Activated naive CD8-positive, alpha-beta T cell (primary cell): Measurements from ENCODE around the gene KDM3B.
"Not testable (repeated sequence)": the region's sequence is repeated elsewhere in the genome, so short reads cannot be mapped to it uniquely, and the experiment has no call there.

Experiments
- H3K27ac Mint-ChIP-seq: one replicate; pipeline ENCODE4 v1.8.0; 2021; ENCODE audit warnings: mixed read lengths
- H3K27me3 Mint-ChIP-seq: one replicate; pipeline ENCODE4 v1.8.0; 2021; ENCODE audit warnings: mixed read lengths
- H3K36me3 Mint-ChIP-seq: one replicate; pipeline ENCODE4 v1.8.0; 2021; ENCODE audit warnings: mixed read lengths
- H3K4me1 Mint-ChIP-seq: one replicate; pipeline ENCODE4 v1.8.0; 2021; ENCODE audit warnings: low read depth, mixed read lengths
- H3K4me3 Mint-ChIP-seq: one replicate; pipeline ENCODE4 v1.8.0; 2021; ENCODE audit warnings: mild to moderate bottlenecking, mixed read lengths
- H3K9me3 Mint-ChIP-seq: one replicate; pipeline ENCODE4 v1.8.0; 2021; ENCODE audit warnings: low read depth, mixed read lengths

KDM3B gene

DNA sequence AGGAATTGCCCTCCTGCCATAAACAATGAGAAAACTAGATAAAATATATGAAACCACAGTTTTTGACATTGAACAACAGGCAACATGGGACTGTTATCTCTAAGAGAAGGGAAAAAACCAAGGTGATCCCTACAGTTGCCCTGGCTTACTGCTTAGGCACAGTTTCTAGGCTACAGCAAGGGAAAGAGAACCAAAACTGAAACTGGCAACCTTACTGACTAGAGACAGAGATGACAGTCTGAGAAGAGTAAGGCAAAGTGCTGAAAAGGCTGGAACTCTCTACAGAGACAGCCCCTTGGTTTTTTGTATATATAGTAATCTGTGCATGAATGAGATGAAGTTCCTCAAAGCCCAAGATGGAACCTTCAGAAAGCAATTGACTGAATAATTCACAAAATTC is 50.2 kb downstream of the KDM3B start:
- H3K9me3 Mint-ChIP-seq, result no peaks in the 10 kb centered on the region
- H3K27me3 Mint-ChIP-seq, result no peaks in the 10 kb centered on the region
- no peak overlapping the region for H3K4me3 Mint-ChIP-seq
- no peak overlapping the region for H3K27ac Mint-ChIP-seq
- H3K36me3 Mint-ChIP-seq, result peaks cover 10% of the 10 kb centered on the region
- no peaks in the 10 kb centered on the region for H3K4me1 Mint-ChIP-seq

DNA sequence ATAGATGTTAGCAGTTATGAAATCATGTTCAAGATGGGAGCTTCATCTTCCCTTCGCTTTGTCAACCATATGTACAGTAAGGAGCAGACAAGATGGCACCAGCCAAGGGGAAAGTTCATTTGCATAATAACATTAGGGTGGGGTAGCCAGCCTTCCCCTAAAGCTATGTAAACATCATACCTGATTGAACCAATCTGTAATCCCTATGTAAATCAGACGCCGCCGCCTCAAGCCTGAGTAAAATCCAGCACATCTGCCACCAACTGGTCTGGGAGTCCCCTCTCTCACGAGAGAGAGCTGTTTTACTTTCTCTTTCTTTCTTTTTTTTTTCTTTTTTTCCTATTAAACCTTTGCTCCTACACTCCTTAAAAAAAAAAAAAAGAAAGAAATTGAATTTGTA is 55.5 kb downstream of the KDM3B start:
- no peak overlapping the region for H3K4me3 Mint-ChIP-seq

DNA sequence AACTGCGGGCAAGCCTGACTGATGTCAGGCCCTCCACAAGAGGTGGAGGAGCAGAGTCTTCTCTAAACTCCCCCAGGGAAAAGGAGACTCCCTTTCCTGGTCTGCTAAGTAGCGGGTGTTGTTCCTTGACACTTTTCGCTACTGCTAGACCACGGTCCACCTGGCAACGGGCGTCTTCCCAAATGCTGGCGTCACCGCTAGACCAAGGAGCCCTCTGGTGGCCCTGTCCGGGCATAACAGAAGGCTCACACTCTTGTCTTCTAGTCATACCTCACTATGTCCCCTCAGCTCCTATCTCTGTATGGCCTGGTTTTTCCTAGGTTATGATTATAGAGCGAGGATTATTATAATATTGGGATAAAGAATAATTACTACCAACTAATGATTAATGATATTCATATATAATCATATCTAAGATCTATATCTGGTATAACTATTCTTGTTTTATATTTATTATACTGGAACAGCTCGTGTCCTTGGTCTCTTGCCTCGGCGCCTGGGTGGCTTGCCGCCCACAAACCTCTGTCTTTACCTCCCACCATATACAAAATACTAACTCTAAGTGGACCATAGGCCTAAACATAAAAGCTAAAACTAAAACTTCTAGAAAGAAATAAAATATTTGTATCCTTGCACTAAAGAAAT is 58.6 kb downstream of the KDM3B start:
- peaks cover 12% of the 10 kb centered on the region for H3K36me3 Mint-ChIP-seq
- H3K27ac Mint-ChIP-seq, H3K27me3 Mint-ChIP-seq, H3K4me3 Mint-ChIP-seq, H3K4me1 Mint-ChIP-seq, H3K9me3 Mint-ChIP-seq: not testable (repeated sequence)

More for the DNA sequence above, 55.5 kb downstream of the KDM3B start:
- Mint-ChIP-seq H3K9me3 (no peaks in the 10 kb centered on the region), H3K27ac (peak overlapping the region; percentile 7), H3K36me3 (peaks cover 12% of the 10 kb centered on the region), H3K27me3 (no peaks in the 10 kb centered on the region), H3K4me1 (no peaks in the 10 kb centered on the region)

DNA sequence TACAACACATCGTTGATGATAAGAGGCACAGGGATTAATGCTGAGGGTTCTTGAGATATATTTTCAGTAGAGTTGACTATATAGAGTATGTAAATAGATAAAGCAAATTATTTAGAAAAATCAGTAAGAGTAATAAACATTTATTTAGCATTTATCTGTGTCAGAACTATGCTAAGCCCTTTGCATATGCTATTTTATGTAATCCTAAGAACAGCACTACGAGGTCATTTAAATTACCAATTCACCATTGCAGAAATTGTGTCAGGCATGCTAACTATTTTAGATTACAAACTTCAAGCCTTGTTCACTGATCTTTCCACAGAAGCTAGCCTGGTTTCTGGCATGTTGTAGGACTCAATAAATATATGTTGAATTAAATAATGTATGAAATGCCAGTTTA is 66.0 kb downstream of the KDM3B start:
- Mint-ChIP-seq H3K4me1 (no peaks in the 10 kb centered on the region), H3K4me3 (no peak overlapping the region), H3K27me3 (no peaks in the 10 kb centered on the region), H3K36me3 (peaks cover 9% of the 10 kb centered on the region), H3K9me3 (no peaks in the 10 kb centered on the region), H3K27ac (no peak overlapping the region)

DNA sequence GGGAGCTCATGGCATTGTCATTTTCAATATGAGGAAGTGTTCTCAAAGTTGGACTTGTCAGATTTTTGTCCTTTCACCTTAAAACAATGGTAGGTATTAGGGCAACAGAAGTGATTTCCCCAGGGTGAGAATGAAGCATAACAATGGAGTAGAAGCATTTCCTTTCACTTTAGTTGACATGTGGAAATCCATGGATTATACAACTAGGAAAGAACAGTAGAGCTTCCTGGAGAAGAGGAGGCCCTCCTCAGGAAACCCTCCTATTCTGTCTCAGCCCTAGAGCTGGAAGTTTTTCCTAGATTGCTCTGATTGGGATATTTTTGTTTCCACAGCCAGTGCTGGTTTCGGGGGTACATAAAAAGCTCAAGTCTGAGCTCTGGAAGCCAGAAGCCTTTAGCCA is 72.6 kb downstream of the KDM3B start:
- Mint-ChIP-seq H3K4me1 (no peaks in the 10 kb centered on the region), H3K4me3 (no peak overlapping the region), H3K27ac (no peak overlapping the region), H3K27me3 (no peaks in the 10 kb centered on the region), H3K36me3 (peaks cover 16% of the 10 kb centered on the region), H3K9me3 (no peaks in the 10 kb centered on the region)

DNA sequence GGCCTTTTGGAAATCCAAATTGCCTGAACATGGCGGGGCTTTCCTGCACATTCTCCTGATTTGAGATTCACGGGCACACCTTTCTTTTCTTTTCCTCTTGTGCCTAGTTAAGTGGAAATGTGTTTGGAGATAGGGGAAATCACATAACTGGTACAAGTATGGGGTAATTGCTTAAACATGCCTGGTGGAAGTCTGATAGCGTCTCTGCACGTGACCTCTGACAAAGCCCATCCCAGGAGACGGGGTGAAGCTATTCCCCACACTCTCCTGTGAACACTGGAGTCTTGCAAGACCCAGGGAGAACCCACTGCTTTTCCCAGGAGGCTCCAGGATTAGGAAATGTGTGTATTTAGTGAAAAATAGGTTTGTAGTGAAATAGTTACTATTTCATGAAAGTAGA is 83.5 kb downstream of the KDM3B start:
- peaks cover 5% of the 10 kb centered on the region for H3K36me3 Mint-ChIP-seq
- H3K27me3 Mint-ChIP-seq, result no peaks in the 10 kb centered on the region
- peaks cover 14% of the 10 kb centered on the region for H3K4me1 Mint-ChIP-seq
- H3K4me3 Mint-ChIP-seq, result no peak overlapping the region
- no peak overlapping the region for H3K27ac Mint-ChIP-seq
- H3K9me3 Mint-ChIP-seq, result no peaks in the 10 kb centered on the region

DNA sequence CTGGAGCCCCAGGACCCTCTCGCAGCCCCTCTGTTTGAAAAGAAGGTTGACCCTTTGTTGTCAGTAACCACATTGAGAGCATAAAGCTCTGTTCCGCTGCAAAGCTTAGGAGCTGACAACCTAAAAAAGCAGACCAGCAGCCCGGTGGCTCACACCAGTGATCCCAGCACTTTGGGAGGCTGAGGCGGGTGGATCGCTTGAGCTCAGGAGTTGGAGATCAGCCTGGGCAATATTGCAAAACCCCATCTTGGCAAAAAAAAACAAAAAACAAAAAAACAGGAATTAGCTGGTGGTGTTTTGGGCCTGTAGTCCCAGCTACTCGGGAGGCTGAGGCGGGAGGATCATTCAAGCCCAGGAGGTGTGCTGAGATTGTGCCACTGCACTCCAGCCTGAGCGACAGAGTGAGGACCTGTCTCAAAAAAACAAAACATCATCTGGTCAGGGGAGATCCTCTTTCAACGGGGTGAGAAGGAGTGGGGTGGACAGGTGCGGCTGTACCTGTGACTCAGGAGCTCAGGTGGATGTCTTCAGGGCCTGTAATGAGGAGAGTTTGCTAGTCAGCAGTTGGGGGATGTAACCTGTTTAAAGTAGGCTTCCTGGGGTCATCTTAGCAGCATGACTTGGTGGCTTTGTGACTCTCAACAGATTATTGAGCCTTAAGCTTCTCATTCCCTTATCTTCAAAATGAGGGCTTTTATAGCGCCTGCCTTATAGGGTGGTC is 85.7 kb downstream of the KDM3B start:
- Mint-ChIP-seq H3K4me3 (peak overlapping the region; percentile 85), H3K27ac (no peak overlapping the region), H3K27me3 (no peaks in the 10 kb centered on the region)

DNA sequence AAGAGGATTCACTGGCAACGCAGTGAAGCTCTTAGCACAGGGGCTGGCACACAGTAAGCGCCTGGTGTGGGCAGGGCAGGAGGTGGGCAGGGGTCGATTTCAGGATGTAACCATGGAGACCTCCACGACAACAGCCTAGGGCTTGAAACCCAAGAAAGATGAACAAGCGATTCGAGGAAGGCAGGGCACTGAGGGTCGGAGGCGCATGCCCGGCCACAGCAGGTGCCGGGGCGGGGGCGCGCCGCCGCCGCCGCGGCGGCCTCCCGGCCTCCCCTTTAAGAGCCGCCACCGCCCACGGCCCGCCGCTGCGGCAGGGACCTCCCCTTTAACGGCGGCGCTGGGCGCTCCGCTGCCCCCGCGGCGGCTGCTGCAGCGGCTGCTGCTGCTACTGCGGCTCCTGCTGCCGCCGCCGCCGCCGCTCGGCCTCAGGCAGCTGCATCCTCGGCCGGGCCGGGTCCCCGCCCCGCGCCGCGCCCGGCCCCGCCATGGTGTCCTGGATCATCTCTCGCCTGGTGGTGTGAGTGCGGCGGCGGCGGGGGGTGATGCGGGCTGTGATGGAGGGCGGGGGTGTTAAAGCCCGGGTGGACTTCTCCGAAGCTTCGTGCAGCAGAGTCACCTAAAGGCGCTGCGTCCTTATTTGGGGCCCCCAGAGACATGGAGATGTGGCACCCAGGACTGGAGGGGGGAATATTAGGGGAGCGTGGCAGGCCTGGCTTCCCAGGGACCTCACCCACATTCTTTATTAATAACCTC is 86.4 kb downstream of the KDM3B start, which contains the start of gene REEP2:
Gene REEP2 (plus strand): TSS at position 334 of the 753 bp plus-strand sequence. CDS start 152 bp downstream, at position 486.
- Mint-ChIP-seq H3K27me3 (no peaks in the 10 kb centered on the region), H3K4me3 (peak within 1 kb of the TSS; percentile 85), H3K4me1 (peaks cover 14% of the 10 kb centered on the region), H3K9me3 (no peaks in the 10 kb centered on the region), H3K36me3 (peaks cover 2% of the 10 kb centered on the region), H3K27ac (no peak within 1 kb of the TSS)

More for the DNA sequence above, 85.7 kb downstream of the KDM3B start:
- peaks cover 14% of the 10 kb centered on the region for H3K4me1 Mint-ChIP-seq
- H3K9me3 Mint-ChIP-seq, result no peaks in the 10 kb centered on the region
- H3K36me3 Mint-ChIP-seq, result peaks cover 2% of the 10 kb centered on the region

DNA sequence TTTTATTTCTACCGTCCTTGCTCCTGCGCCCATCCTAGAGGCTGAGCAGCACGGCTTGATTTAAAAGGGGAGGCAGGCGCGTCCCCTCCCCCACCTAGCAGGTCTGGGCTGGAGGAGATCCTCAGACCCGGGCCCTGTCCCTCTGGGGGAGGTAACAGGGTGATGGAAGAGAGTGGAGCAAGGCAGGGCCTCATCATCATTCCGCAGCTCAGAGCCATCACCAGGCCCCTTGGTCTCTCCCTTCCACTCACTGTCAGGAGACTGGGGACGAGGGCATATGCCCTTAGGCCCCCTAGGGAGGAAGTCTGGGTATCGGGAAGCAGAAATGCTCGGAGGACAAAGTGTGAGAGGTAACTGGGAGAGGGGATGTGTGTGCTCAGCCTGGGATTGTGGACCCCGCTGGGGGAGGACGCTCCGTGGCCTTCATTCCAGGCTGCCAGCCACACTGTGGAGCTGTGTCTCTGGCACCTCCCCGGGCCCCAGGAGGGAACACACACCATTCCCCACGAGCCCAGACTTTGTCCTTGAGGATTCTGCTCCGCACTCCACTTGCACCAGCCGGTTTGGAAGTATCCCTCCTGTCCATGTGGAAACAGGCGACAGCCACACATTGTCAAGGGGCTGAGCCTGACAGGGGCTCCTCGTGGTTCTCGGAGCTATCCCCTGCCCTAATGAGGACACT is 87.1 kb downstream of the KDM3B start:
- H3K9me3 Mint-ChIP-seq, result no peaks in the 10 kb centered on the region

DNA sequence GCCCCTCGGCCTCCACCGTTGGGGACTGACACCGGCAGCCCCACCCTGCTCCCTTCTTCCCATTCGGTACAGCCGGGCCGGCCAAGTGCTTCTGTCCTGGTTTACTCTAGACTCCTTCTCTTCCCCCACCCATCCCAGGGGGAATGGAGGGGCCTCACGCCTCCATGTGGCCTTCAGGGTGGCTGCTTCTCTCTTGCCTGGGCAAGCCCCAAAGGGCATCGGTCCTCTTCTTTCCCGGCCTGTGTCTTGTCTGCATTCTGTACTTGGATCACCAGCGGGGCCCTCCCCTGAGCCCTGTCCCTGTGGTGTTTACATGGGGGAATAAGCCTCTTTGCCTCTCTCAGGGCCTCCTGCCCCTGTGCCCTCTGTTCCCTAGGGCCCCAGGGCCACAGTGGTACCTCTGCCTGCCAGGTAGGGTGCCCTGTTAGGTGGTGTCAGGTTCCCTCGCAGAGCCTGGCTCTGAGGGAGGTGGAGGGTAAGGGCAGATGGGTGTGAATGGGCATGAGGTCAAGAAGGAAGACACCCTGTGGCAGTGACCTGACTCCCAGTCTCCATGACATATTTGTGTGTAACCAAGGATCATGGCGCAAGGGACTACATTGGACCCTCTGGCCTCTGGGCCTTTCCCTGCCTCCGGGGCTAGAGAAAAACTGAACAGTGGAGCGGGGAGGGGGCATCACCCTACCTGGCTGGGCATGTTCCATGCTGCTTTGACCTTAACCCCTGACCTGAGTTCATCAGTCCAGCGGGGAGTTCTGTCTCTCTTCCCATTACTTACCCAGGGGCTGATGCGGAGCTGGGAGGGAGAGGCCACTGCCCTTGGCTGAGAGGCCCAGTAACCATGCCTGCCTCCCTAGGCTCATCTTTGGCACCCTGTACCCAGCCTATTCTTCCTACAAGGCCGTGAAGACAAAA is 87.9 kb downstream of the KDM3B start:
- Mint-ChIP-seq H3K4me3 (peak overlapping the region; percentile 80), H3K36me3 (no peaks in the 10 kb centered on the region), H3K27ac (peak overlapping the region; percentile 50), H3K27me3 (no peaks in the 10 kb centered on the region), H3K9me3 (no peaks in the 10 kb centered on the region), H3K4me1 (peaks cover 14% of the 10 kb centered on the region)

More for the DNA sequence above, 87.1 kb downstream of the KDM3B start:
- peaks cover 14% of the 10 kb centered on the region for H3K4me1 Mint-ChIP-seq
- H3K27me3 Mint-ChIP-seq, result no peaks in the 10 kb centered on the region
- H3K4me3 Mint-ChIP-seq, result peak overlapping the region; percentile 80
- no peak overlapping the region for H3K27ac Mint-ChIP-seq
- peaks cover 2% of the 10 kb centered on the region for H3K36me3 Mint-ChIP-seq

DNA sequence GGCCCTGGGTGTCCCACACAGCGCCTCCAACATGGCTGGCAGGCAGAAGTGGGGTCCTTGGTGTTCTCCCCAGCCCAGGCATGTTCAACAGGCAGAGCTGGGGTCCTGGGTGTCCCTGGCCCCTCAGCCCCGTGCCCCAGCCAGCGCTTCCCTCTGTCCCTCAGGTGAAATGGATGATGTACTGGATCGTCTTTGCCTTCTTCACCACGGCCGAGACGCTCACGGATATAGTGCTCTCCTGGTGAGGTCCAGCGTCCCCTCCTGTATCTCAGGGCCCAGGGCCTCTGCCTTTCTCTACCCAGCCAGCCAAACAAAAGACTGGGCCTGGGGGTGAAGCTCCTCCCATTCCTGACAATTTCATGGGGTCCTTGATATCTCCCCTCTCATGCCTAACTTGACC is 88.7 kb downstream of the KDM3B start:
- H3K4me1 Mint-ChIP-seq, result peaks cover 14% of the 10 kb centered on the region
- no peak overlapping the region for H3K4me3 Mint-ChIP-seq
- no peak overlapping the region for H3K27ac Mint-ChIP-seq
- H3K27me3 Mint-ChIP-seq, result no peaks in the 10 kb centered on the region
- no peaks in the 10 kb centered on the region for H3K36me3 Mint-ChIP-seq
- H3K9me3 Mint-ChIP-seq, result no peaks in the 10 kb centered on the region

DNA sequence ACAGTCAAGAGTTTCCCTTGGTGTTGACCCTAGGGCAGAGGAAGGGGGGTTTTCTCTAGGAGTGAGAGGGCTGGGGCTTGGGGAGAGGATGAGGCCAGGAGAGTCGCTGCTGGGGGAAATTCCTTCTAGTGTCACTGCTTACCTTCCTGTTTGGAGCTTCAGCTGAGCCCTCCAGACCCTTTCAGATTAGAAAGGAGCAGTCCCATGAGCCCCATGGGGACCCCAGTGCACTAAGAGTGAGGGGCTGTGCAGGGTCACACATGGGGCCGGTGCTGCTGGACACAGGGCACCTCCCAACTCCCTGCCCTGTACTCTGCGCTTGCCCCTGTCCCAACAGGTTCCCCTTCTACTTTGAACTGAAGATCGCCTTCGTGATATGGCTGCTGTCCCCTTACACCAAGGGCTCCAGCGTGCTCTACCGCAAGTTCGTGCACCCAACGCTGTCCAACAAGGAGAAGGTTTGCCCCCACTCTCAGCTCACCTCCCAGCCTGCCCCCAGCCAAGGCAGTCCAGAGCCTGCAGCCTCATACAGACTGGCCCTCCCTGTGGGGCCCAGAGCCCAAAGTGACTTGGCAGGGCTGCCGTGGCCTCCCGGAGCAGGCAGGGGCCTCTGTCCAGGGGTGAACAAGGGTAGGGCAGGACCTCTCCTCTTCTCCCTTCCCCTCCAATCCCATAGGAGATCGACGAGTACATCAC is 91.7 kb downstream of the KDM3B start:
- no peak overlapping the region for H3K27ac Mint-ChIP-seq

DNA sequence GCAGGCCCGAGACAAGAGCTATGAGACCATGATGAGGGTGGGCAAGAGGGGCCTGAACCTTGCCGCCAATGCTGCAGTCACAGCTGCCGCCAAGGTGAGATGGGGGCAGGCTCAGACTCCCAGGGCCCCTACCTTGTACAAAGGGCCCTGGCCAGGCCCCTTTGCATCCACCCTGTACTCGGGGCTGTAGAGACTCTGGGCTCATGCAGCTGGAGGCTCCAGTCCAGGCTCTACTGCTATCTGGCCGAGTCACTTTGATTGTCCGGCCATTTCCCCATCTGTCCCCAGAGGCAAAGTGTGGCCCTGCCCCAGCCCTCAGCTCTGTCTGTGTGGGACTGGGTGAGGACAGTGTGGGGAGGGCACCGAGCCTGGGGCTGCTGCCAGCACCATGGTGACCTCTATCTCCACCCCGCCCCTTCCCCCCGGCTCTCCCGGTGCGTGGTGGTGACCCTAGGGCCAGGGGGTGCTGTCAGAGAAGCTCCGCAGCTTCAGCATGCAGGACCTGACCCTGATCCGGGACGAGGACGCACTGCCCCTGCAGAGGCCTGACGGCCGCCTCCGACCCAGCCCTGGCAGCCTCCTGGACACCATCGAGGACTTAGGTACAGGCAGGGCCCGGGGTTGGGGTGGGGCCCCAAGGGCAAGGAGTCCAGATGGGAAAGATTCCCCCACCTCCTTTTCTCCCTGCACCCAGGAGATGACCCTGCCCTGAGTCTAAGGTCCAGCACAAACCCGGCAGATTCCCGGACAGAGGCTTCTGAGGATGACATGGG is 92.5 kb downstream of the KDM3B start:
- H3K36me3 Mint-ChIP-seq, result no peaks in the 10 kb centered on the region
- H3K27ac Mint-ChIP-seq, result no peak overlapping the region

More for the DNA sequence above, 91.7 kb downstream of the KDM3B start:
- Mint-ChIP-seq H3K36me3 (no peaks in the 10 kb centered on the region), H3K27me3 (no peaks in the 10 kb centered on the region), H3K4me3 (no peak overlapping the region), H3K9me3 (no peaks in the 10 kb centered on the region), H3K4me1 (peaks cover 8% of the 10 kb centered on the region)

More for the DNA sequence above, 92.5 kb downstream of the KDM3B start:
- H3K4me1 Mint-ChIP-seq, result peaks cover 6% of the 10 kb centered on the region
- no peak overlapping the region for H3K4me3 Mint-ChIP-seq
- no peaks in the 10 kb centered on the region for H3K9me3 Mint-ChIP-seq
- no peaks in the 10 kb centered on the region for H3K27me3 Mint-ChIP-seq
